GM21619 (cell line): Measurements from ENCODE around the gene VPS51.

Source experiments
- ATAC-seq: cut with Tn5 transposase; IDR thresholded peaks from one replicate; pipeline ENCODE4 v1.9.1; 2021; ENCODE audit not compliant: unreplicated experiment

VPS51 gene

DNA sequence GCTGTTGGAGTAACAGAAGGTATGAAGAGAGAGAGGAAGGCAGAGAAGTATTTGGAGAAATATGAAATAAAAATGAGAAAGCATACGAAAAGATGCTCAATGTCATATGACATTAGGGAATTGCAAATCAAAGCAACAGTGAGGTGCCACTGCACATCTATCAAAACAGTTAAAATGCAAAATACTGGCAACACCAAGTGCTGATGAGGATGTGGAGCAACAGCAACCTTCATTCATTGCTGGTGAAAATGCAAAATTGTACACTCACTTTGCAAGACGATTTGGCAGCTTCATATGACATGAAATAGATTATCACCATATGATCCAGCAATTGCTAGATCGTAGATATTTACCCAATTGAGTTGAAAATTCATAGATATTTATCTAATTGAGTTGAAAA is 64.6 kb downstream of the VPS51 start:
- ATAC-seq, result no peak
